Smooth muscle cell (in vitro differentiated cells): ENCODE results near the gene RAD23A. TPM values are rescaled to one million over a fixed set of nuclear protein-coding genes. Genes with fewer than 3 reads are reported as not detected.
A peak's percentile ranks its signal among the peaks of the same experiment; 100 is the strongest.

ENCODE experiments used
- DNase-seq: peaks from one replicate; lab custom pipeline; 2025; ENCODE audit not compliant: unreplicated experiment; lab: John Stamatoyannopoulos, UW
- H2AFZ ChIP-seq: fragments of 200-600 bp; sonication (generic); 2 replicates; pipeline ENCODE4 v1.6.0; 2016; ENCODE audit warnings: antibody characterized with exemption, low read depth, mild to moderate bottlenecking
- H3F3A ChIP-seq: fragments of 200-600 bp; sonication (generic); 2 replicates; pipeline ENCODE4 v1.6.0; 2017; ENCODE audit warnings: antibody characterized with exemption, low read depth
- H3K27ac ChIP-seq: fragments of 200-600 bp; sonication (generic); 2 replicates; pipeline ENCODE4 v1.5.1; 2016; ENCODE audit warnings: low read depth, mild to moderate bottlenecking
- H3K27me3 ChIP-seq: fragments of 200-600 bp; sonication (generic); 2 replicates; pipeline ENCODE4 v1.6.1; 2016; ENCODE audit warnings: low read depth, mild to moderate bottlenecking
- H3K36me3 ChIP-seq: fragments of 200-600 bp; sonication (generic); 2 replicates; pipeline ENCODE4 v1.5.1; 2016; ENCODE audit warnings: low read depth
- H3K4me1 ChIP-seq: fragments of 200-600 bp; sonication (generic); 2 replicates; pipeline ENCODE4 v1.5.1; 2016; ENCODE audit warnings: low read depth
- H3K4me2 ChIP-seq: fragments of 200-600 bp; sonication (generic); 2 replicates; pipeline ENCODE4 v1.6.0; 2016; ENCODE audit warnings: mild to moderate bottlenecking
- H3K4me3 ChIP-seq: fragments of 200-600 bp; sonication (generic); 2 replicates; pipeline ENCODE4 v1.5.1; 2016; ENCODE audit warnings: mild to moderate bottlenecking
- H3K79me2 ChIP-seq: fragments of 200-600 bp; sonication (generic); 2 replicates; pipeline ENCODE4 v1.6.0; 2016; ENCODE audit warnings: low read depth, mild to moderate bottlenecking
- H3K9ac ChIP-seq: fragments of 200-600 bp; sonication (generic); 2 replicates; pipeline ENCODE4 v1.6.0; 2016; ENCODE audit warnings: low read depth
- H3K9me3 ChIP-seq: fragments of 200-600 bp; sonication (generic); replicated peaks from 2 replicates; pipeline ENCODE4 v1.5.1; 2016; ENCODE audit warnings: low read depth
- H4K20me1 ChIP-seq: fragments of 200-600 bp; sonication (generic); 2 replicates; pipeline ENCODE4 v1.6.0; 2016; ENCODE audit warnings: low read depth
- CTCF ChIP-seq: fragments of 200-600 bp; sonication (generic); IDR thresholded peaks from 2 replicates; pipeline ENCODE4 v1.5.1; 2017; ENCODE audit warnings: borderline replicate concordance, mild to moderate bottlenecking, antibody characterized with exemption; ENCODE audit not compliant: insufficient read depth, poor library complexity, severe bottlenecking
- WGBS: methylation state at CpG from one replicate; pipeline ENCODE4 v1.1.7; 2016; ENCODE audit warnings: low lambda C conversion rate; 5-methylcytosine and 5-hydroxymethylcytosine counted together
- polyA plus RNA-seq: library from polyadenylated mRNA; unstranded; fragments of >200 nt; fragmentation: Nextera tagmentation; extraction: Ambion mirVana; gene quantifications from 2 replicates; pipeline ENCODE4 v1.2.1, GENCODE V29; 2016
- total RNA-seq: library from RNA; depleted of rRNA; stranded (reverse); fragments of >200 nt; gene quantifications from 2 replicates; pipeline ENCODE4 v1.2.3, GENCODE V29; 2014

The RAD23A gene
- total and polyA plus RNA-seq, 2 experiments from 2014 or later = 97.1 to 176 TPM

GRCh38 chr19:12936582-12936981 is 9.1 kb upstream of the RAD23A start:
- TF ChIP-seq CTCF = no peak
- 93% methylated on average over 7 of the region's 7 CpGs for WGBS
- Histone ChIP-seq H3K4me1 (peaks cover 30% of the 10 kb centered on the region), H3F3A (peaks cover 30% of the 10 kb centered on the region), H3K36me3 (no peaks in the 10 kb centered on the region), H3K4me2 (no peak overlapping the region), H3K27me3 (no peaks in the 10 kb centered on the region), H3K9ac (no peak overlapping the region), H3K27ac (no peak overlapping the region), H4K20me1 (peaks cover 35% of the 10 kb centered on the region), H2AFZ (no peak overlapping the region), H3K9me3 (no peaks in the 10 kb centered on the region), H3K4me3 (no peak overlapping the region), H3K79me2 (peaks cover 50% of the 10 kb centered on the region)
- no peak for DNase-seq

DNA sequence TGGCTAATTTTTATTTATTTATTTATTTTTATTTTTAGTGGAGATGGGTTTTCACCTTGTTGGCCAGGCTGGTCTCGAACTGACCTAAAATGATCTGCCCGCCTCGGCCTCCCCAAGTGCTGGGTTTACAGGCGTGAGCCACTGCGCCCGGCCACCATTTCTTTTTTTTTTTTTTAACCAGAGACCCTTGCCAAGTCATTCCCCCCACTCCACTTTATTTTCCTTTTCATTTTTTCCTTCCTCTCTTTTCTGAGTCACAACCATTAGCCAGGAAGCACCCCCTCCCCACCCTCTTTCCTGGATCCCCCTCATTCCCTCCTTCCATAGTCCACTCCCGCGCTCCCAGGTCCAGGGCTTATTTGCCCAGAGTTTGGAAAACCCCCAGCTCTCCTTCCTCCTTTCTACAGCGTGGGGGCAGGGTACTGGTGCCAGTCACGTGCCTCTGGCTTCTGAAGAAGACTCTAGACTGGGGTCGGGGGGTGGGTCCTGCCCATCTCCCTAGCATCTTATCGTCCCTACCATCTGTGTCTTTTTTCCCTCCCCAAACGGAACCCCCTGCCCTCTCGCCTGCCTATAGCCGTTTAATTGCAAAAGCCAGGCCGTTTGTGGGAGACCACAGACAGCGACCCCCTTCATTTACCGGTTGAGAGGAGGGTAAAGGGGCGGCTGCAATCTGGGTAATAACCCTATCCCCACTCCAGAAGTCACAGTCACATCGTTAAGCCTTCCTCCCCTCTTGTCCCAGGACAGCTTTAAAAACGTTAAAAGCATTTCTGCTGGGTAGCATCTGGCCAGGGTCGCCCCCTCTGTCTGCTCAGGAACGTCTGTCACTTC is 8.4 kb upstream of the RAD23A start:
- H3K27me3 ChIP-seq = no peaks in the 10 kb centered on the region
- DNase-seq = no peak
- no peaks in the 10 kb centered on the region for H3K9me3 ChIP-seq
- peaks cover 46% of the 10 kb centered on the region for H3K79me2 ChIP-seq
- H3K4me2 ChIP-seq = peak overlapping the region; percentile 91
- peaks cover 29% of the 10 kb centered on the region for H3K4me1 ChIP-seq
- H4K20me1 ChIP-seq = peaks cover 42% of the 10 kb centered on the region
- WGBS = 24% methylated on average over 23 of the region's 23 CpGs
- H3K27ac ChIP-seq = no peak overlapping the region
- H3K9ac ChIP-seq = peak overlapping the region; percentile 21
- no peaks in the 10 kb centered on the region for H3K36me3 ChIP-seq
- peaks cover 34% of the 10 kb centered on the region for H3F3A ChIP-seq
- TF ChIP-seq CTCF = no peak
- peak overlapping the region; percentile 84 for H3K4me3 ChIP-seq
- H2AFZ ChIP-seq = peak overlapping the region; percentile 92

DNA sequence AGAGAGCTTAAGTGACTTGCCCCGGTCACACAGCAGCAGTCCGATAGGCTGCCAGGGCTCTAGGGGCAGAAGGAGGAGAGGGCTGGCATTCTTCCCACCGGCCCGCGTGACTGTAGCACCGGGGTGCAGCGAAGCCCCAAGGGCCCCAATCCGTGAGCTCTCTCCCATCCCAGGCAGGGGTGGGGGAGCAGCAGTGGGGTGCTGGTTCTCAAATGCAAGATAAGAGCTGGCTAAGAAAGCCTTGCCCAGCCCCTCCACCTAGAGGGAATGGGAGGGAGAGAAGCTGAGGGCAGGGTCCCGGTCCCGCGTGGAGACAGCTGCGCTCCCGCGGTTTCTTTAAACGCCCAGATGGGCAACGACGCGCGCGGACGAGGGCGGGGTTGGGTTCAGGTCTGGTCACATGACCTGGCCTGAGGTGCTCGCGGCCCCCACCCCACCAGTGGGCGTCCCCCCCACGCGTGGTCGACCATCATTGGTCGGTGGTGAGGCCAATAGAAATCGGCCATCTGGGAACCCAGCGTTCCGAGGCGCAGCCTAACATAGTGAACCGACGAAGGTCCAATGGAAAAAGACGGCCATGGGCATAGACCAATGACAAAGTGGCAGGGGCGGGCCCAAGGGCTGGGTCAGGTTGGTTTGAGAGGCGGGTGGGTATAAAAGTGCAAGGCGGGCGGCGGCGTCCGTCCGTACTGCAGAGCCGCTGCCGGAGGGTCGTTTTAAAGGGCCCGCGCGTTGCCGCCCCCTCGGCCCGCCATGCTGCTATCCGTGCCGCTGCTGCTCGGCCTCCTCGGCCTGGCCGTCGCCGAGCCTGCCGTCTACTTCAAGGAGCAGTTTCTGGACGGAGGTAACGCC is 7.5 kb upstream of the RAD23A start, which contains the start of gene CALR:
Gene CALR, plus strand, starts transcription at position 683 of the 852 bp plus-strand sequence. Its CDS starts 71 bp downstream, at position 754.
- Histone ChIP-seq H3K4me2 (peak within 1 kb of the TSS; percentile 96), H3K79me2 (peaks cover 41% of the 10 kb centered on the region), H3K9ac (peak within 1 kb of the TSS; percentile 95), H3K9me3 (no peaks in the 10 kb centered on the region), H3K27me3 (no peaks in the 10 kb centered on the region), H3K27ac (peak within 1 kb of the TSS; percentile 74), H4K20me1 (peaks cover 46% of the 10 kb centered on the region), H3K36me3 (no peaks in the 10 kb centered on the region), H3F3A (peaks cover 35% of the 10 kb centered on the region), H2AFZ (peak within 1 kb of the TSS; percentile 92), H3K4me1 (peaks cover 24% of the 10 kb centered on the region), H3K4me3 (peak within 1 kb of the TSS; percentile 84)
- DNase-seq = peak; percentile 93
- WGBS = under 1% methylated on average over 61 of the region's 63 CpGs
- no peak for TF ChIP-seq CTCF
